Fibroblast of skin of abdomen (primary cell): ENCODE measurements around the gene PSAPL1.

ENCODE experiments used
- DNase-seq: peaks from one replicate; pipeline ENCODE4 v3.0.0-alpha.2; 2013

PSAPL1 gene

GRCh38 chr4:7416745-7417432 lies 17.8 kb downstream of the PSAPL1 start:
- no peak for DNase-seq

GRCh38 chr4:7415927-7416686 lies 18.6 kb downstream of the PSAPL1 start:
- no peak for DNase-seq

GRCh38 chr4:7414736-7415510 lies 19.8 kb downstream of the PSAPL1 start:
- DNase-seq: no peak

DNA sequence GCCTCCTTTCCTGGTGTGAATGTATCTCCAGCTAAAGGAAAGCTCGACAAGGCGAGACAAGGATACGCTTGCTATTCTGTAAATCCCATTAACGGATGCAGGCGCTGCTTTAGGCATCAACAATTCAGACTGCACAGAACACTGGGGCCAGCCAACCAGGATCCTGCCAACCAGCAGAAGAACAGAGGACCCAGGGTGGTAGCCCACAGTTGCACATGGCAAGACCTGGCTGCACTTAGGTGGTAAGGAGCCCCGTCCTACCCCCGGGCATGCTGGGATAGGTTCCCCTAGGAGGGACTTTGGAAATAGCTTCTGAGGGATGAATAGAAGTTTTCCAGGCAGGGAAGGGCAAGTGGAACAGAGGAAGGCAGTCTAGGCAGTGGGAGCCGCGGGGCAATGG lies 20.7 kb downstream of the PSAPL1 start:
- DNase-seq: no peak

GRCh38 chr4:7412554-7412912 lies 22.2 kb downstream of the PSAPL1 start:
- DNase-seq: no peak

- DNase-seq: no peak
Measured at GRCh38 chr4:7411896-7412553, 22.7 kb downstream of the PSAPL1 start.

DNA sequence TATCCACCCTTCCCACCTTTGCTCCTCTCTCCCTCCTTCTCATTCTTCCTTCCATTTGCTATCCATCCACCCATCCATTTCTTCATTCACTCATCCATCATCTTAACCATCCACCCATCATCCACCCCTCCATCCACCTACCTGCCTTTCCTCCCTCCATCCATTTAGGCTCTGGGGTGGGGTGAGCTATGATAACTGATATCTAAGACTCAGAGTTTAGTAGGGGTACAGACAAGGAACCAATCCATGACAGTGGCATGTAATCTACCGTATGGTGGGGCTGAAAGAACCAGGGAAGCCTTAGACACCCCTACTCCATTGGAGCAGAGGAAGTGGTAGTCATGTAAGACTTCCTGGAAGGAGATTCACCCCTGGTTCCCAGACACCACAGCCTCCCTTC lies 23.2 kb downstream of the PSAPL1 start:
- no peak for DNase-seq

GRCh38 chr4:7410446-7410845 lies 24.3 kb downstream of the PSAPL1 start:
- DNase-seq: no peak

DNA sequence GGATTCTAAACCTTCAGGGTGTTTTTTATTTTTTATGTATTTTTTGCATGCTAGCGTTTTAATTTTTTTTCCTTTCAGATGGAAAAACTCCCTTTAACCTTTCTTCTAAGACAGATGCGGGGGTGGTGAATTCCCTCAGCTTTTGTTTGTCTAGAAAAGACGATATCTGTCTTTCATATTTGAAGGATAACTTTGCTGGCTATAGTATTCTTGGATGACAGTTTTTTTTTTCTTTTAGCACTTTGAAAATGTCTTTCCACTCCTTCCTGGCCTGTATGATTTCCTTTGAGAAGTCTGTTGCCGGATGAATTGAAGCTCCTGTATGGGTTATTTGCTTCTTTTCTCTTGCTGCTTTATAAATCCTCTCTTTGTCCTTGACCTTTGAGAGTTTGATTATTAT lies 26.6 kb downstream of the PSAPL1 start:
- no peak for DNase-seq

- DNase-seq: peak; percentile 20
Measured at GRCh38 chr4:7403001-7403400, 31.7 kb downstream of the PSAPL1 start.

DNA sequence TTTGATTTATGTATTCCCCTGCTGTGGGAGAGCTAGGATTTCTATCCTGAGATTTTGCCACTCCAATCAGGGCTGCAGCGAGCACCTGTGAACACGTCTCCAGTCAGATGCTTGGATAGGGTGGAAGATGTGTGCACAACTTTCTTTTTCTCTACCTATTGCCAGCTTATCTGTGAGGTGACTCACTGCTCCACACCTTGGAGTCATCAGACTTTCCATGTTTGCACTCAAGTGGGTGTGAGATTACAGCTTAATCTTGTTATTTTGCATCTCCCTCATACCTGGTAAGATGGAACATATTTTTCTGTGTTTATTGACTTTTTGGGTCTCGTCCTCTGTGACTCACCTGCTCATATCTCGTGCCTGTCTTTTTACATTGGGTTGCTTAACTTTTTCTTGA lies 32.2 kb downstream of the PSAPL1 start:
- no peak for DNase-seq

GRCh38 chr4:7400671-7401298 lies 33.9 kb downstream of the PSAPL1 start:
- no peak for DNase-seq

DNA sequence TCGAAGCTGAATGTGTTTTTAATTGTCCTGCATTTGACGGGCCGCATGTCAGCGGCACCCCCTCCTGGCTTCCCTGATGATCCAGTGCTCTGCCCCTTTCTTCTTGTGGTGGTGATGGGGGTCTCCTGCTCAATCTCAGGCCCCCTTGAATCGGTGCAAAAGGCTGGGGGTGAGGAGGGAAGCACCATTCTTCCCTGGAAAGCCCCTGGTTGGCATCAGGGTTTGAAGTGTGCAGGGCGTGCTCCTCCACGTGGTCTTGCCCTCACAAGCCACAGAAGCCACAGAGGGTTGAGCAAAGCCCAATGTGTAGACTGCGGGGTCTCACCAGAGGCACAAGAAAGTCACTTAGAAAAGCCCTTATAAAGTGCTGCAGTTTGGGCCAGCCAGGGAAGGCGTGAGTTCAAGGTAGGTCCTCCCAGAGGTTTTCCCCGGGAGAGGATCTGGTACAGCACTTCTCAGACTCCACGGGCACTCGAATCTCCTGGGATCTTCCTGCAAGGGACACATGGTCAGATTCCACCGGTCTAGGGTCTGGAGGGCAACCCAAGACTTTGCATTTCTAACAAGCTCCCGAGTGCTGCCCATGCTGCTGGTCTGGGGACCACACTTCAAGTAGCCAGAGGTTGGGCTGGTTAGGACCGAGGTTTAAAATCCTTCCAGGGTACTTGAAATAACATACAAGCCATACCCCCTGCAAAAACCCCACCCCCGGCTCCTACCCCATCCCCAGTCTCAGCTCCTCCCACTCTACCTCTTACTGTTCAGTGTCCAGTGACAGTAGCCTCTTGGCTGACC lies 35.1 kb downstream of the PSAPL1 start:
- no peak for DNase-seq

DNA sequence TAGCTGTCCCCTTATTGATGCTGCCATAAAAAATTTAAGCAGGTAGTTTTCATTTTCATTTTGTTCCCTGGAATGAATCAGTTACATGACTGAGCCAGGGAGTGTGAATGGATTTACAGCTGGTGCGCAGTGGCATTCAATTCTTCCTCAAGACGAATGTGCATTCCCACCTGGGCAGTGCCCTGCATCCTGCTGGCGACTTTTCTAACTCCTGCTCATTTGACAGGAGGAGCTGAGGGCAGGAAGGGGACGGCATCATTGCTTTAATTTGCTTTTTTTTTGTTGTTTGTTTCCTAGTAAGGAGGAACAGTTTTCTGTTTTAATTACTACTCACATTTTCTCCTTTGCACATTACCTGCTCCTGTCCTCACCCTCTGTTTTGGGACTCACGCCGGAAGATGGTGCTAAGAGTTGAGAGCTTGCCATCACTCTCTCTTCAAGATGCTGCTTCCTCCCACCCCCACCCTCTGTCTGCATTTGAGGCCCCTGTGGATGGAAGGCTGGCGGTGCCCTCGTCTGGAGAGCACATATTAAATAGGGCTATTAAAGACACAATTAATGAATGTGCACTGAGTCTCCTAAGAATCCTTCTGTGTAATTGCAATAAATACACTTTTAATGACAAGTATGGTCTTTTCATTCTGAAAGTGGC lies 35.8 kb downstream of the PSAPL1 start:
- DNase-seq: no peak

DNA sequence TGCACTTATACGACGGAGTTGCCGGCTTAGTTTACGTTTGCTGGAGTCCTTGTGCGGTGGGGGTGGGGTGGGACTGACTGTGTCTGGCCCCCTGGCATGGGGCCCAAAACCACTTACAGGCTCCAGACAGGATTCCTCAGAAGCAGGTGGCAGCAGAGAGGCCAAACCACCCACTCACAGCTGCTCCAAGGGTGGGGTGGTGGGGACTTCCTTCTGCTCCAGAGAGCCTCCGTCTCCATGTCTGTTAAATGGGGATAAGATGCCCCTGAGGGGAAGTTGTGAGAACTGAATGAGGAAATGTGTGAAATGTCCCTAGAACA lies 36.7 kb downstream of the PSAPL1 start:
- peak; percentile 79 for DNase-seq

DNA sequence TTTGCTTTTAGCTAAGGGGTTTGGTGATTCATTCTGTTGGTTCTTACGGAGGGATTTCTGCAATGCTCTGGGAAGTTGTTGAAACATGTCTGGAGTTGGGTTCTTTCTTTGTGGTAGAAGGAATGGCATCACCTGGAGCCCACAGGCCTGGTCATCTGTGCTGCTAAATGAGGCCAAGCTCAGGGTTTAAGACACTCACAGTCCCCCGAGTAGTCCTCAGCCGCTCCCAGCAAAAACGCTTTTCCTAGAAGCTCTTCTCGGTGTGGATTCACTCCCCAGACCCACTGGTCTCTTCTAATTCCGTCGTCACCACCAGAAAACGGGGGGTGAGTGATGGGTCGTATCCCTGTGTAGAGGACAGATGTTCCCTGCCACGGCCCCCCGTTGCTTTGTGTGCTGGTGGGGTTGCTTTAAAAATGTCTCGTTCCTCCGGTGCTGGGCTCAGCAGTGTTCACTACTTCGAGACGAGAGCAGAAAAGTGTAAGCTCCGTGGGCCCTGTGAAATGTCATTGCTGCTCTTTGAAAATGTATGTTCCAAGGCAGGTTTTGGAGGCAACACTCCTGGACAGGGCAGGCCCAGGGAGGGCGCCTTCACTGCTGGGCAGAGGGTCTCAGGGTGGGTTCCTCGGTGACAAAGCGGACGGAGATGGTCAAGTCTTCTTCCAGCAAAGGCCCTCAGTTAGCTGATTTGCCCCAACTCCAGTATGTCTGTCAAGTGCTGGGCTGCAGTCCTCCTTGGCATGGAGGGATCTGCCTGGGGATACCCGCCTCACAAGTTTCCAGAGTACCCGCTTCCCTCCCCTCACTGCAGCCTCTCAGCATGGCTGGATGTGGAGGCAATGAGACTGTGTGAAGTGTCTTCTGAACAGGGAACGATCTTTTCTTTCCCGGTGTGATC lies 37.3 kb downstream of the PSAPL1 start:
- DNase-seq: peak; percentile 34

GRCh38 chr4:7396186-7396910 lies 38.4 kb downstream of the PSAPL1 start:
- no peak for DNase-seq

GRCh38 chr4:7395645-7396044 lies 39.1 kb downstream of the PSAPL1 start:
- no peak for DNase-seq

GRCh38 chr4:7394681-7395451 lies 39.9 kb downstream of the PSAPL1 start:
- no peak for DNase-seq
